ENCODE measurements around the gene PEAK1.

The PEAK1 gene

DNA sequence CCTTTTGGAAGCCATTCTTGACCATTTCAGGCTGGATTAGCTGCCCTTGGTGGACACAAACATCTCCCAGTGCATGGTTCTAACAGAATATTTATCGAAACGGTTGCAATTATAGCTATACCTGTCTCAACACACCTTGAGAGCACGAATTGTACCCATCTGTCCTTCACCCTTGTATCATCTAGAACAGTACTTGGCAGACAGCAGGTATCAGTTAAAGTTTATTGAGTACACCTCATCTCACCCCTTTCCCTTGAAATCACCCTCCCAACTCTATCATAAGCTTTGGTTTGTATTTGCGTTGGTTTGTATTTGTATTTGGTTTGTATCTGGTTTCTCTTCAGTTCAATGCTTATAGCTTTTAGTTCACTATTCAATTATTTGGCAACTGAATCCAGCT, 361.4 kb downstream of the PEAK1 start:
- Mint-ChIP-seq H3K27ac (no peak overlapping the region), H3K27me3 (no peaks in the 10 kb centered on the region), H3K36me3 (peaks cover 4% of the 10 kb centered on the region), H3K9me3 (no peaks in the 10 kb centered on the region), H3K4me1 (peaks cover 14% of the 10 kb centered on the region), H3K4me3 (no peak overlapping the region)
- CTCF ChIA-PET, result interaction anchor here (1.3 to 3.2 kb wide), 3 partner anchors 9 to 85 kb away, joined by 3 to 11 read pairs (median 3); no protein-coding TSS in a partner anchor
- no peak for DNase-seq

DNA sequence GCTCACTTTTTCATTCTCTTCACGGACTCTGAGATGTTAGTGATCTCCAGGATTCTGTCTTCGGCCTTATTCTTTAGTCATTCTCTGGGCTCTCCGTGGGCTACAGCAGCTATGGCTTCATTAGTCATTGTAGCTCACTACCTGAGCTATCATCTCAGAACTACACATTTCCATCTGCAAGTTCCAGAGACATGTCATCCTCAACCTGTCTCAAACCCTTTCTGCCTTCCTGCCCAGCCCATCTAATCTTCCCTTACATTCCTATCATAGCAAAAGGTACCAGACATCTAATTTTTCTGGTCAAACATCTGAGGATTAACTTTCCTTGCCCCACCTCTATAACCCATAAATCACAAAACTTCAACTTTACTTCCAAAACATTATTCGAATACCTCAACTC, 362.2 kb downstream of the PEAK1 start:
- Mint-ChIP-seq H3K9me3 (no peaks in the 10 kb centered on the region), H3K27ac (no peak overlapping the region), H3K27me3 (no peaks in the 10 kb centered on the region), H3K4me1 (peaks cover 14% of the 10 kb centered on the region), H3K36me3 (peaks cover 4% of the 10 kb centered on the region), H3K4me3 (no peak overlapping the region)
- no peak for DNase-seq
- CTCF ChIA-PET, result interaction anchor here (0.7 to 3.2 kb wide), 2 partner anchors 84 to 599 kb away, joined by 3 to 11 read pairs; no protein-coding TSS in a partner anchor

DNA sequence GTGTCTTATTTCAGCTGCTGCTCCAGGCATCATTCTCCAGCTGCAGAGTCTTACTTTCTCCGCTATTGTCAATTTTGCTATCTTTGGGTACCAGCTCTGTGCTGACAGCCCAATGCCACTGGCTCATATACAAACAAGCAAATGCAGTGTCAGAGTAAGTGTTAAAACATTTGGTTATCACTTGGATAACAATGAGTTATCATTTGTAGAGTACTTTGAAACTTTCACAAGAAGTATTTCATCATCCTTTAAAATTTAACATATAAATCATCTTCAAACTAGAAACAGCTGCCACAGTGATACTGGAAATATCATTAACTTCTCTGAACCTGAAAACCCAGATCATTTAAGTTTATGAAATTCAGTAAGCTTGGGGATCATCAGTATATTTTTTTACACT, 362.8 kb downstream of the PEAK1 start:
- CTCF ChIA-PET, result interaction anchor here (1.3 to 3.2 kb wide), 2 partner anchors 25 to 84 kb away, joined by 3 to 11 read pairs; no protein-coding TSS in a partner anchor
- DNase-seq, result no peak
- H3K27ac Mint-ChIP-seq, result no peak overlapping the region
- H3K9me3 Mint-ChIP-seq, result no peaks in the 10 kb centered on the region
- peaks cover 5% of the 10 kb centered on the region for H3K36me3 Mint-ChIP-seq
- H3K4me1 Mint-ChIP-seq, result peaks cover 14% of the 10 kb centered on the region
- no peaks in the 10 kb centered on the region for H3K27me3 Mint-ChIP-seq
- no peak overlapping the region for H3K4me3 Mint-ChIP-seq

GRCh38 chr15:77053709-77054108, 366.2 kb downstream of the PEAK1 start:
- CTCF ChIA-PET, result no interaction called here
- no peaks in the 10 kb centered on the region for H3K4me1 Mint-ChIP-seq
- H3K4me3 Mint-ChIP-seq, result no peak overlapping the region
- no peaks in the 10 kb centered on the region for H3K27me3 Mint-ChIP-seq
- no peaks in the 10 kb centered on the region for H3K9me3 Mint-ChIP-seq
- H3K27ac Mint-ChIP-seq, result no peak overlapping the region
- H3K36me3 Mint-ChIP-seq, result peaks cover 18% of the 10 kb centered on the region
- no peak for DNase-seq

DNA sequence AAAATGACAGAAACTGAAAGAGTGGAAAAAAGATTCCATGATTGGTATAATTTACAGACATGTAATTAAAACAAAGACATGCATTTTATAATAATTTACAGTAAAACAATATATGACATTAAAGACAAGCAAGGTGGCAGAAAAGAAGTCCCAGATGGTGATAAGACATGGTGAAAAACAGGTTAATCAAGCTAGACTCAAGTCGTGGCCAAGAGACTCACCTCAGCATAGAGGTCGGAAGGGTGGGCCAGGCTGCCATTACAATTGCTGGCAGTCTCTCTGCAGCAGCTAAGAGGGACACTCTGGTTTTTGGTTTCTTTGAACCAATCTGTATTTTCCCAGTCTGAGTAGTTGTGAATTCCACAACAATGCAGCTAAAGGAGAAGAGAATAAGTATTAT, 367.3 kb downstream of the PEAK1 start:
- no peak for DNase-seq
- Mint-ChIP-seq H3K27ac (no peak overlapping the region), H3K4me1 (no peaks in the 10 kb centered on the region), H3K36me3 (peaks cover 22% of the 10 kb centered on the region), H3K4me3 (no peak overlapping the region), H3K9me3 (no peaks in the 10 kb centered on the region), H3K27me3 (no peaks in the 10 kb centered on the region)
- CTCF ChIA-PET, result no interaction called here

Measured in activated naive CD4-positive, alpha-beta T cell treated with anti-CD3 and anti-CD28 coated beads, Interleukin-2, amount 10 ng/mL, durations not matched to agents 7 days and 5 days (primary cell).